Activated naive CD8-positive, alpha-beta T cell (primary cell): ENCODE results near the gene TNIK.
"Not testable (repeated sequence)": the region's sequence is repeated elsewhere in the genome, so short reads cannot be mapped to it uniquely, and the experiment has no call there.

Experiments
- H3K27ac Mint-ChIP-seq: one replicate; pipeline ENCODE4 v1.8.0; 2021; ENCODE audit warnings: mixed read lengths
- H3K27me3 Mint-ChIP-seq: one replicate; pipeline ENCODE4 v1.8.0; 2021; ENCODE audit warnings: mixed read lengths
- H3K36me3 Mint-ChIP-seq: one replicate; pipeline ENCODE4 v1.8.0; 2021; ENCODE audit warnings: mixed read lengths
- H3K4me1 Mint-ChIP-seq: one replicate; pipeline ENCODE4 v1.8.0; 2021; ENCODE audit warnings: low read depth, mixed read lengths
- H3K4me3 Mint-ChIP-seq: one replicate; pipeline ENCODE4 v1.8.0; 2021; ENCODE audit warnings: mild to moderate bottlenecking, mixed read lengths
- H3K9me3 Mint-ChIP-seq: one replicate; pipeline ENCODE4 v1.8.0; 2021; ENCODE audit warnings: low read depth, mixed read lengths

TNIK gene

GRCh38 chr3:171314341-171314740 lies 145.9 kb downstream of the TNIK start:
- H3K27ac Mint-ChIP-seq: peak overlapping the region; percentile 43
- no peaks in the 10 kb centered on the region for H3K27me3 Mint-ChIP-seq
- H3K9me3 Mint-ChIP-seq: no peaks in the 10 kb centered on the region
- no peaks in the 10 kb centered on the region for H3K36me3 Mint-ChIP-seq
- H3K4me1 Mint-ChIP-seq: peaks cover 62% of the 10 kb centered on the region
- no peak overlapping the region for H3K4me3 Mint-ChIP-seq

GRCh38 chr3:171313702-171314101 lies 146.5 kb downstream of the TNIK start:
- Mint-ChIP-seq H3K27ac (peak overlapping the region; percentile 41), H3K27me3 (no peaks in the 10 kb centered on the region), H3K9me3 (no peaks in the 10 kb centered on the region), H3K4me3 (no peak overlapping the region), H3K36me3 (no peaks in the 10 kb centered on the region), H3K4me1 (peaks cover 67% of the 10 kb centered on the region)

GRCh38 chr3:171312741-171313140 lies 147.5 kb downstream of the TNIK start:
- Mint-ChIP-seq H3K4me1 (peaks cover 70% of the 10 kb centered on the region), H3K36me3 (no peaks in the 10 kb centered on the region), H3K9me3 (no peaks in the 10 kb centered on the region), H3K27me3 (no peaks in the 10 kb centered on the region), H3K27ac (peak overlapping the region; percentile 30), H3K4me3 (no peak overlapping the region)

GRCh38 chr3:171311784-171312183 lies 148.4 kb downstream of the TNIK start:
- Mint-ChIP-seq H3K9me3 (no peaks in the 10 kb centered on the region), H3K27ac (peak overlapping the region; percentile 30), H3K4me1 (peaks cover 75% of the 10 kb centered on the region), H3K4me3 (peak overlapping the region; percentile 48), H3K27me3 (no peaks in the 10 kb centered on the region), H3K36me3 (no peaks in the 10 kb centered on the region)

- H3K27me3 Mint-ChIP-seq: no peaks in the 10 kb centered on the region
- peaks cover 79% of the 10 kb centered on the region for H3K4me1 Mint-ChIP-seq
- H3K4me3 Mint-ChIP-seq: no peak overlapping the region
- H3K27ac Mint-ChIP-seq: no peak overlapping the region
- peaks cover 4% of the 10 kb centered on the region for H3K36me3 Mint-ChIP-seq
- H3K9me3 Mint-ChIP-seq: no peaks in the 10 kb centered on the region
Measured at GRCh38 chr3:171309906-171310359, 150.3 kb downstream of the TNIK start.

GRCh38 chr3:171307988-171308387 lies 152.2 kb downstream of the TNIK start:
- Mint-ChIP-seq H3K27ac (no peak overlapping the region), H3K4me3 (no peak overlapping the region), H3K9me3 (no peaks in the 10 kb centered on the region), H3K4me1 (peaks cover 76% of the 10 kb centered on the region), H3K36me3 (peaks cover 7% of the 10 kb centered on the region), H3K27me3 (no peaks in the 10 kb centered on the region)

- Mint-ChIP-seq H3K4me1 (peaks cover 74% of the 10 kb centered on the region), H3K36me3 (peaks cover 7% of the 10 kb centered on the region), H3K9me3 (no peaks in the 10 kb centered on the region), H3K4me3 (no peak overlapping the region), H3K27ac (peak overlapping the region; percentile 16), H3K27me3 (no peaks in the 10 kb centered on the region)
Measured at GRCh38 chr3:171307046-171307585, 153.1 kb downstream of the TNIK start.

GRCh38 chr3:171306631-171307030 lies 153.6 kb downstream of the TNIK start:
- Mint-ChIP-seq H3K27me3 (no peaks in the 10 kb centered on the region), H3K9me3 (no peaks in the 10 kb centered on the region), H3K27ac (no peak overlapping the region), H3K4me3 (no peak overlapping the region), H3K4me1 (peaks cover 74% of the 10 kb centered on the region), H3K36me3 (peaks cover 8% of the 10 kb centered on the region)

- not testable (repeated sequence) for H3K27ac Mint-ChIP-seq, H3K36me3 Mint-ChIP-seq, H3K27me3 Mint-ChIP-seq, H3K4me3 Mint-ChIP-seq, H3K9me3 Mint-ChIP-seq
- peaks cover 72% of the 10 kb centered on the region for H3K4me1 Mint-ChIP-seq
Measured at GRCh38 chr3:171305823-171306222, 154.4 kb downstream of the TNIK start.

GRCh38 chr3:171304498-171304897 lies 155.7 kb downstream of the TNIK start:
- not testable (repeated sequence) for H3K9me3 Mint-ChIP-seq, H3K27ac Mint-ChIP-seq, H3K4me3 Mint-ChIP-seq, H3K27me3 Mint-ChIP-seq
- H3K36me3 Mint-ChIP-seq: peaks cover 11% of the 10 kb centered on the region
- H3K4me1 Mint-ChIP-seq: peaks cover 70% of the 10 kb centered on the region

- not testable (repeated sequence) for H3K27ac Mint-ChIP-seq, H3K9me3 Mint-ChIP-seq, H3K27me3 Mint-ChIP-seq, H3K4me3 Mint-ChIP-seq
- peaks cover 15% of the 10 kb centered on the region for H3K36me3 Mint-ChIP-seq
- peaks cover 67% of the 10 kb centered on the region for H3K4me1 Mint-ChIP-seq
Measured at GRCh38 chr3:171304017-171304416, 156.2 kb downstream of the TNIK start.

GRCh38 chr3:171301998-171302397 lies 158.2 kb downstream of the TNIK start:
- peaks cover 60% of the 10 kb centered on the region for H3K4me1 Mint-ChIP-seq
- no peak overlapping the region for H3K4me3 Mint-ChIP-seq
- no peaks in the 10 kb centered on the region for H3K9me3 Mint-ChIP-seq
- no peaks in the 10 kb centered on the region for H3K27me3 Mint-ChIP-seq
- no peak overlapping the region for H3K27ac Mint-ChIP-seq
- H3K36me3 Mint-ChIP-seq: peaks cover 16% of the 10 kb centered on the region

- H3K4me3 Mint-ChIP-seq: no peak overlapping the region
- H3K27me3 Mint-ChIP-seq: no peaks in the 10 kb centered on the region
- peaks cover 62% of the 10 kb centered on the region for H3K4me1 Mint-ChIP-seq
- H3K36me3 Mint-ChIP-seq: peaks cover 20% of the 10 kb centered on the region
- no peaks in the 10 kb centered on the region for H3K9me3 Mint-ChIP-seq
- no peak overlapping the region for H3K27ac Mint-ChIP-seq
Measured at GRCh38 chr3:171301002-171301401, 159.2 kb downstream of the TNIK start.

- peaks cover 68% of the 10 kb centered on the region for H3K4me1 Mint-ChIP-seq
- no peaks in the 10 kb centered on the region for H3K9me3 Mint-ChIP-seq
- H3K27me3 Mint-ChIP-seq: no peaks in the 10 kb centered on the region
- H3K36me3 Mint-ChIP-seq: peaks cover 15% of the 10 kb centered on the region
- no peak overlapping the region for H3K27ac Mint-ChIP-seq
- H3K4me3 Mint-ChIP-seq: no peak overlapping the region
Measured at GRCh38 chr3:171297951-171298350, 162.3 kb downstream of the TNIK start.

GRCh38 chr3:171297207-171297606 lies 163.0 kb downstream of the TNIK start:
- H3K4me1 Mint-ChIP-seq: peaks cover 67% of the 10 kb centered on the region
- no peaks in the 10 kb centered on the region for H3K27me3 Mint-ChIP-seq
- no peak overlapping the region for H3K4me3 Mint-ChIP-seq
- H3K27ac Mint-ChIP-seq: no peak overlapping the region
- no peaks in the 10 kb centered on the region for H3K9me3 Mint-ChIP-seq
- H3K36me3 Mint-ChIP-seq: peaks cover 17% of the 10 kb centered on the region
